K562 (cell line): ENCODE results near the gene AQP2. TPM values are rescaled to one million over a fixed set of nuclear protein-coding genes. Genes with fewer than 3 reads are reported as not detected.
A peak's percentile ranks its signal among the peaks of the same experiment; 100 is the strongest.

Source experiments
- ATF7 ChIP-seq: fragments of 450-650 bp; IDR thresholded peaks from 2 replicates; pipeline ENCODE4 v1.7.1; 2014; ENCODE audit warnings: mild to moderate bottlenecking, moderate library complexity
- CREM ChIP-seq: IDR thresholded peaks from 2 replicates; pipeline ENCODE4 v1.6.1; 2014; ENCODE audit warnings: antibody characterized with exemption, low read depth
- CTBP1 ChIP-seq: fragments of 450-650 bp; IDR thresholded peaks from 2 replicates; pipeline ENCODE4 v1.6.1; 2016; ENCODE audit warnings: borderline replicate concordance
- ESRRA ChIP-seq: fragments of 450-650 bp; IDR thresholded peaks from 2 replicates; pipeline ENCODE4 v1.6.1; 2014; ENCODE audit warnings: low read depth, mild to moderate bottlenecking, moderate library complexity, borderline replicate concordance
- MYC ChIP-seq, 2 experiments: fragments of 250-450 bp in 1 of 2; sonication (Bioruptor Pico) in 1 of 2; IDR thresholded peaks; 2 replicates each; pipeline versions ENCODE4 v1.5.1 to v1.6.1; 2012 to 2021; ENCODE audit warnings: low read depth in 2 of 2, borderline replicate concordance in 1 of 2, improper control_type of control experiment in 1 of 2, low read length in 1 of 2, mild to moderate bottlenecking in 1 of 2, moderate library complexity in 1 of 2
- PKNOX1 ChIP-seq: fragments of 450-650 bp; IDR thresholded peaks from 2 replicates; pipeline ENCODE4 v1.6.1; 2016
- RAD21 ChIP-seq, 2 experiments: fragments of 250-450 bp in 1 of 2; fragments of 450-650 bp in 1 of 2; sonication (Bioruptor Pico) in 1 of 2; formaldehyde crosslinking in 1 of 2; IDR thresholded peaks in 1 of 2; conservative IDR thresholded peaks in 1 of 2; 2 replicates each; pipeline versions ENCODE4 v1.4.0 to v1.8.0; 2020 to 2022; ENCODE audit warnings: mild to moderate bottlenecking in 2 of 2, moderate library complexity in 1 of 2
- RCOR1 ChIP-seq, 2 experiments: IDR thresholded peaks; 2 replicates each; pipeline ENCODE4 v1.6.1; 2012; ENCODE audit warnings: low read depth in 2 of 2, low read length in 2 of 2, borderline replicate concordance in 1 of 2, improper control_type of control experiment in 1 of 2
- REST ChIP-seq, 2 experiments: fragments of 450-650 bp; formaldehyde crosslinking in 1 of 2; IDR thresholded peaks; 2 replicates each; pipeline versions ENCODE4 v1.4.0 to v1.6.1; 2014 to 2020; ENCODE audit warnings: mild to moderate bottlenecking in 2 of 2, borderline replicate concordance in 1 of 2, low read depth in 1 of 2
- SMAD2 ChIP-seq: fragments of 150-350 bp; IDR thresholded peaks from 2 replicates; pipeline ENCODE4 v1.6.1; 2014; ENCODE audit warnings: low read depth, mild to moderate bottlenecking, low read length
- SMC3 ChIP-seq: conservative IDR thresholded peaks from 2 replicates; pipeline ENCODE4 v1.6.1; 2011; ENCODE audit warnings: low read depth, low read length, improper control_type of control experiment; ENCODE audit not compliant: insufficient read depth
- SP1 ChIP-seq: sonication (generic); formaldehyde crosslinking; IDR thresholded peaks from 2 replicates; pipeline ENCODE4 v1.8.1; 2022; ENCODE audit warnings: mild to moderate bottlenecking, missing genetic modification reagents
- STAG1 ChIP-seq: sonication (generic); formaldehyde crosslinking; IDR thresholded peaks from 2 replicates; pipeline ENCODE4 v1.5.0; 2020; ENCODE audit warnings: missing genetic modification reagents, borderline replicate concordance
- polyA plus RNA-seq, 8 experiments: library from polyadenylated mRNA; depleted of rRNA in 4 of 8; stranded (reverse) in 5 of 8; unstranded in 3 of 8; fragments of >200 nt; fragmentation: Nextera tagmentation in 2 of 8; fragmentation: Illumina TruSeq in 1 of 8; extraction: Ambion mirVana in 2 of 8; extraction: Trizol in 1 of 8; gene quantifications; 2 replicates each; pipeline versions ENCODE4 v1.2.1 to v1.2.3, GENCODE V29; 2011 to 2014; ENCODE audit warnings: inconsistent platforms in 1 of 8, missing spikeins in 1 of 8
- total RNA-seq, 7 experiments: library from RNA; depleted of rRNA in 6 of 7; stranded (reverse); fragments of >200 nt in 6 of 7; fragmentation: Illumina TruSeq in 2 of 7; extraction: Trizol in 2 of 7; gene quantifications; 2 replicates each; pipeline versions ENCODE4 v1.2.1 to v1.2.3, GENCODE V29; 2011 to 2021; ENCODE audit warnings: low replicate concordance in 1 of 7
- TF ChIP-seq, protein P1 (sequence below), 3 experiments: IDR thresholded peaks in 2 of 3; conservative IDR thresholded peaks in 1 of 3; 2 replicates each; pipeline ENCODE4 v1.5.1; 2011 to 2012; ENCODE audit warnings: low read length in 3 of 3, mild to moderate bottlenecking in 3 of 3, control low read depth in 2 of 3, improper control_type of control experiment in 1 of 3, inconsistent platforms in 1 of 3, low read depth in 1 of 3, mixed read lengths in 1 of 3, moderate library complexity in 1 of 3; ENCODE audit not compliant: insufficient read depth in 2 of 3

Gene AQP2
- total and polyA plus RNA-seq, 9 of the 15 experiments (the other 6 are each of a cell fraction or from before 2014, with no cell fraction given) = not detected

DNA sequence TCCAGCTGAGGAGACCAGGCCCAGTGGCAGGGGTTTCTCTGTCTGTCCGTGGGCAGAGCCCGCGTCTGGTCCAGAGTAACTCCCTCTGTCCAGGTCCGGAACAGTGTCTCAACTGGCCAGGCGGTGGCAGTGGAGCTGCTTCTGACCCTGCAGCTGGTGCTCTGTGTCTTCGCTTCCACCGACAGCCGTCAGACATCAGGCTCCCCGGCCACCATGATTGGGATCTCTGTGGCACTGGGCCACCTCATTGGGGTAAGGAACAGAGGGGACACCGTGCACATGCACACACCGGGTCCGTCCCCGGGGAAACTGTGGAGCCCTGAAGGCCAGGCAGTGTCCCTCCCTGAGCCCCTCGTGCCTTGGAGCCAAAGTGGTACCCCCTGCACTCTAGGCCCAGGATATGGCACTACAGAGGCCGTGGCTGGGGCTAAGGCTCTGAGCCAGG, 23.7 kb downstream of the AQP2 start (continued):
- TF ChIP-seq REST (IDR thresholded peaks at IDR 0.05; ENCODE audit: borderline replicate concordance) (peak; percentile 57), REST (CRISPR knock-in tag; IDR thresholded peaks at IDR 0.05; ENCODE audit: low read depth) (no peak), SP1 (CRISPR knock-in tag) (no peak), RAD21 (CRISPR knock-in tag; conservative IDR thresholded peaks at IDR 0.05 in 1 of 2, IDR thresholded peaks at IDR 0.05 in 1 of 2) (peak; percentile 58 to 79), PKNOX1 (peak; percentile 39), CTBP1 (peak; percentile 51; the same call in 1 of the 2 replicates), CREM (0 out of 2 replicates have a peak, but pooled peaks have one; percentile 24), SMC3 (peak; percentile 63), ATF7 (peak; percentile 28; the same call in 1 of the 2 replicates), STAG1 (CRISPR knock-in tag) (peak; percentile 55), MYC (IDR thresholded peaks at IDR 0.05; ENCODE audit: low read depth, low read length) (peak; percentile 20; the same call in 1 of the 2 replicates), MYC (CRISPR knock-in tag; IDR thresholded peaks at IDR 0.05; ENCODE audit: borderline replicate concordance, low read depth) (no peak), SMAD2 (no peak), RCOR1 (IDR thresholded peaks at IDR 0.05; ENCODE audit: borderline replicate concordance in 1 of 2, low read depth in 2 of 2, low read length in 2 of 2) (peak in 1 of 2 experiments; percentile 22; a peak in 1 of 4 replicates), ESRRA (peak; percentile 14; the same call in 1 of the 2 replicates)
- TF ChIP-seq, protein P1, sequence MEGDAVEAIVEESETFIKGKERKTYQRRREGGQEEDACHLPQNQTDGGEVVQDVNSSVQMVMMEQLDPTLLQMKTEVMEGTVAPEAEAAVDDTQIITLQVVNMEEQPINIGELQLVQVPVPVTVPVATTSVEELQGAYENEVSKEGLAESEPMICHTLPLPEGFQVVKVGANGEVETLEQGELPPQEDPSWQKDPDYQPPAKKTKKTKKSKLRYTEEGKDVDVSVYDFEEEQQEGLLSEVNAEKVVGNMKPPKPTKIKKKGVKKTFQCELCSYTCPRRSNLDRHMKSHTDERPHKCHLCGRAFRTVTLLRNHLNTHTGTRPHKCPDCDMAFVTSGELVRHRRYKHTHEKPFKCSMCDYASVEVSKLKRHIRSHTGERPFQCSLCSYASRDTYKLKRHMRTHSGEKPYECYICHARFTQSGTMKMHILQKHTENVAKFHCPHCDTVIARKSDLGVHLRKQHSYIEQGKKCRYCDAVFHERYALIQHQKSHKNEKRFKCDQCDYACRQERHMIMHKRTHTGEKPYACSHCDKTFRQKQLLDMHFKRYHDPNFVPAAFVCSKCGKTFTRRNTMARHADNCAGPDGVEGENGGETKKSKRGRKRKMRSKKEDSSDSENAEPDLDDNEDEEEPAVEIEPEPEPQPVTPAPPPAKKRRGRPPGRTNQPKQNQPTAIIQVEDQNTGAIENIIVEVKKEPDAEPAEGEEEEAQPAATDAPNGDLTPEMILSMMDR (IDR thresholded peaks at IDR 0.05 in 2 of 3, conservative IDR thresholded peaks at IDR 0.05 in 1 of 3; ENCODE audit: insufficient read depth in 2 of 3, low read depth in 1 of 3, low read length in 3 of 3) = peak; percentile 71 to 77 (median 72)
